Astrocyte (in vitro differentiated cells and primary cell): ENCODE measurements around the gene MYOZ3.

Experiments used
- EZH2 ChIP-seq: IDR thresholded peaks from 2 replicates; pipeline ENCODE4 v1.6.1; 2012; ENCODE audit warnings: mild to moderate bottlenecking, low read length, inconsistent platforms; ENCODE audit not compliant: insufficient read depth
- TF ChIP-seq, protein P1 (sequence below): IDR thresholded peaks from 2 replicates; pipeline ENCODE4 v1.5.1; 2011; ENCODE audit warnings: low read depth, mild to moderate bottlenecking, inconsistent platforms, low read length, moderate library complexity; ENCODE audit not compliant: insufficient read depth

- no peak for TF ChIP-seq EZH2
- TF ChIP-seq, protein P1, sequence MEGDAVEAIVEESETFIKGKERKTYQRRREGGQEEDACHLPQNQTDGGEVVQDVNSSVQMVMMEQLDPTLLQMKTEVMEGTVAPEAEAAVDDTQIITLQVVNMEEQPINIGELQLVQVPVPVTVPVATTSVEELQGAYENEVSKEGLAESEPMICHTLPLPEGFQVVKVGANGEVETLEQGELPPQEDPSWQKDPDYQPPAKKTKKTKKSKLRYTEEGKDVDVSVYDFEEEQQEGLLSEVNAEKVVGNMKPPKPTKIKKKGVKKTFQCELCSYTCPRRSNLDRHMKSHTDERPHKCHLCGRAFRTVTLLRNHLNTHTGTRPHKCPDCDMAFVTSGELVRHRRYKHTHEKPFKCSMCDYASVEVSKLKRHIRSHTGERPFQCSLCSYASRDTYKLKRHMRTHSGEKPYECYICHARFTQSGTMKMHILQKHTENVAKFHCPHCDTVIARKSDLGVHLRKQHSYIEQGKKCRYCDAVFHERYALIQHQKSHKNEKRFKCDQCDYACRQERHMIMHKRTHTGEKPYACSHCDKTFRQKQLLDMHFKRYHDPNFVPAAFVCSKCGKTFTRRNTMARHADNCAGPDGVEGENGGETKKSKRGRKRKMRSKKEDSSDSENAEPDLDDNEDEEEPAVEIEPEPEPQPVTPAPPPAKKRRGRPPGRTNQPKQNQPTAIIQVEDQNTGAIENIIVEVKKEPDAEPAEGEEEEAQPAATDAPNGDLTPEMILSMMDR, result no peak
Measured at GRCh38 chr5:150630461-150631325, 30.4 kb upstream of the MYOZ3 start.
